Measurements from ENCODE around the gene TMEM256. TPM values are rescaled to one million over a fixed set of nuclear protein-coding genes. Genes with fewer than 3 reads are reported as not detected.

TMEM256 gene
- total and polyA plus RNA-seq, 2 experiments from 2014 or later, result 85.4 to 117 TPM

DNA sequence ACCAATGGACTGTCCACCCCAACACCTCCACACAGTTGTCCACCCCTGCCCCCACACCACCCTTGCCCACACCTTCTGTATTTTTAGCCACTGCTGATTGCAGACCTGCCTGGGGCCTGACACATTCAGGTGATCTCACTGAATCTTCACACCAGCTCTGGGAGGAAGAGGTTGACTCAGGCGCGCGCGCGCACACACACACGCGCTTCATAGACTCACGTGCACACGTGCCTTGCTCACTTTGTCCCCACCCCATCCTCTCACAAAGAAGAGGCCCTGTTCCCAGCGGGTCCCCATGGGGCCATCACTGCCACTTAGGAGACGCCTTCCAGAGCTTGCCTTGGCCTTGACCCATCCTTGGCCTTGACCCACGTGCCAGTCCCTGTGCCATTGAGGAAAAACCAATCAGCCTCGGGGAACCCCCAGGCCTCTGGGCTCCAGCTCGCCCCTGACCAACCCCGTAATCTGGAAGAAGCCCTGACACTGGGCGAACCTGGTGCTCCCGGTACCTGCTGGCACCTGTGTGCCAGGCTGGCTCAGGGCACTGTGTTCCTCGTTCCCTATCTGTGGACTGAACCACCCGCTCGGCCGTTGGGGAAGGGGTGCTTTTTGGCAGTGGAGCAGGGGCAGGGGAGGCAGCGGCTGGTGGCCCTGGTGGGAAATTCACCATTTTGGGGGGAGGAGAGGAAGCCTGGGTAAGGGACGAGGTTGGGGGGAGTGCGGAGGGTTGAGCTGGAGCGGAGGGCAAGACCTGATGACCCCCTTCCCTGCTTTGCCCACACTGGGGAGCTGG lies 6.9 kb upstream of the TMEM256 start:
- no peaks in the 10 kb centered on the region for H3K4me1 ChIP-seq (ENCODE audit: low read depth)
- DNase-seq (ENCODE audit: low read depth in 1 of 2, low spot score in 1 of 2), result no peak
- no peak overlapping the region for H3K27ac ChIP-seq
- TF ChIP-seq, protein P1, sequence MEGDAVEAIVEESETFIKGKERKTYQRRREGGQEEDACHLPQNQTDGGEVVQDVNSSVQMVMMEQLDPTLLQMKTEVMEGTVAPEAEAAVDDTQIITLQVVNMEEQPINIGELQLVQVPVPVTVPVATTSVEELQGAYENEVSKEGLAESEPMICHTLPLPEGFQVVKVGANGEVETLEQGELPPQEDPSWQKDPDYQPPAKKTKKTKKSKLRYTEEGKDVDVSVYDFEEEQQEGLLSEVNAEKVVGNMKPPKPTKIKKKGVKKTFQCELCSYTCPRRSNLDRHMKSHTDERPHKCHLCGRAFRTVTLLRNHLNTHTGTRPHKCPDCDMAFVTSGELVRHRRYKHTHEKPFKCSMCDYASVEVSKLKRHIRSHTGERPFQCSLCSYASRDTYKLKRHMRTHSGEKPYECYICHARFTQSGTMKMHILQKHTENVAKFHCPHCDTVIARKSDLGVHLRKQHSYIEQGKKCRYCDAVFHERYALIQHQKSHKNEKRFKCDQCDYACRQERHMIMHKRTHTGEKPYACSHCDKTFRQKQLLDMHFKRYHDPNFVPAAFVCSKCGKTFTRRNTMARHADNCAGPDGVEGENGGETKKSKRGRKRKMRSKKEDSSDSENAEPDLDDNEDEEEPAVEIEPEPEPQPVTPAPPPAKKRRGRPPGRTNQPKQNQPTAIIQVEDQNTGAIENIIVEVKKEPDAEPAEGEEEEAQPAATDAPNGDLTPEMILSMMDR (IDR thresholded peaks at IDR 0.05; ENCODE audit: low read depth, low read length), result no peak
- no peaks in the 10 kb centered on the region for H3K9me3 ChIP-seq (ENCODE audit: low read depth)
- peaks cover 3% of the 10 kb centered on the region for H3K36me3 ChIP-seq
- H3K4me3 ChIP-seq, result no peak overlapping the region
- no peaks in the 10 kb centered on the region for H3K27me3 ChIP-seq

GRCh38 chr17:7409716-7410115 lies 5.8 kb upstream of the TMEM256 start:
- no peak overlapping the region for H3K4me3 ChIP-seq
- H3K4me1 ChIP-seq (ENCODE audit: low read depth), result no peaks in the 10 kb centered on the region
- TF ChIP-seq, protein P1 (IDR thresholded peaks at IDR 0.05; ENCODE audit: low read depth, low read length), result no peak
- no peaks in the 10 kb centered on the region for H3K36me3 ChIP-seq
- no peak for DNase-seq (ENCODE audit: low read depth in 1 of 2, low spot score in 1 of 2)
- H3K27ac ChIP-seq, result no peak overlapping the region
- no peaks in the 10 kb centered on the region for H3K9me3 ChIP-seq (ENCODE audit: low read depth)
- no peaks in the 10 kb centered on the region for H3K27me3 ChIP-seq

DNA sequence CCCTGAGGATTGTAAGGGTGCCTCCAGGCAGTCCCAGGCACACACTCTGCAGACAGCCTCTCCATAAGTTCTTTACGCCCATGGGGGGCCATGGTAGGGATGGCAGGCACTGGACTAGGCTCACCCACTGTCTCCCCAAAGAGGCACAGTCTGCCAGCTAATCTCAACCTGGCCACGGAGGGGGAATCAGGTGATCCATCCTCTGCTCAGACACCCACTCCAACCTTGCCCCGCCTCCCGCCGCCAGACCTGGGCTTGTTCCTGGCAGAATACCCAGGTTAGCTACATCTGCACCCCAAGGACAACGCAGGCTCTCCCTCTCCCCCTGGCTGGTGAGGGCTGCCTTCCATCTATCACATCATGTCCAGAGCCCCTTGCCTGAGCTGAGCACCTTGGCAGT lies 5.0 kb upstream of the TMEM256 start:
- DNase-seq (ENCODE audit: low read depth in 1 of 2, low spot score in 1 of 2), result no peak
- H3K4me1 ChIP-seq (ENCODE audit: low read depth), result no peaks in the 10 kb centered on the region
- H3K27ac ChIP-seq, result no peak overlapping the region
- TF ChIP-seq, protein P1 (IDR thresholded peaks at IDR 0.05; ENCODE audit: low read depth, low read length), result no peak
- no peak overlapping the region for H3K4me3 ChIP-seq
- H3K27me3 ChIP-seq, result no peaks in the 10 kb centered on the region
- H3K9me3 ChIP-seq (ENCODE audit: low read depth), result no peaks in the 10 kb centered on the region
- H3K36me3 ChIP-seq, result no peaks in the 10 kb centered on the region

- no peak overlapping the region for H3K27ac ChIP-seq
- no peak for DNase-seq (ENCODE audit: low read depth in 1 of 2, low spot score in 1 of 2)
- H3K4me1 ChIP-seq (ENCODE audit: low read depth), result no peaks in the 10 kb centered on the region
- no peak overlapping the region for H3K4me3 ChIP-seq
- H3K36me3 ChIP-seq, result no peaks in the 10 kb centered on the region
- no peaks in the 10 kb centered on the region for H3K27me3 ChIP-seq
- H3K9me3 ChIP-seq (ENCODE audit: low read depth), result no peaks in the 10 kb centered on the region
- TF ChIP-seq, protein P1 (IDR thresholded peaks at IDR 0.05; ENCODE audit: low read depth, low read length), result no peak
Measured at GRCh38 chr17:7408252-7408727, 4.4 kb upstream of the TMEM256 start.

- Histone ChIP-seq H3K9me3 (ENCODE audit: low read depth) (no peaks in the 10 kb centered on the region), H3K27ac (no peak within 1 kb of the TSS), H3K4me1 (ENCODE audit: low read depth) (peaks cover 6% of the 10 kb centered on the region), H3K4me3 (no peak within 1 kb of the TSS), H3K27me3 (no peaks in the 10 kb centered on the region), H3K36me3 (no peaks in the 10 kb centered on the region)
- TF ChIP-seq, protein P1 (IDR thresholded peaks at IDR 0.05; ENCODE audit: low read depth, low read length), result no peak
- DNase-seq (ENCODE audit: low read depth in 1 of 2, low spot score in 1 of 2), result no peak
Measured at GRCh38 chr17:7407485-7408251, 3.8 kb upstream of the TMEM256 start, which contains the start of gene NLGN2. Gene NLGN2 (plus strand): TSS chr17:7407845. CDS start chr17:7408256, 411 bp downstream.

Measured in cardiac muscle cell (in vitro differentiated cells and primary cell).